NT2/D1 (cell line): ENCODE results near the gene PGP.

Experiments
- DNase-seq: peaks from one replicate; pipeline ENCODE4 v3.0.0-alpha.2; 2011; ENCODE audit warnings: low read depth, low spot score
- H3K27me3 ChIP-seq: 2 replicates; pipeline ENCODE4 v1.6.0; 2011; ENCODE audit warnings: mild to moderate bottlenecking; ENCODE audit not compliant: insufficient read length, insufficient read depth
- H3K36me3 ChIP-seq: 2 replicates; pipeline ENCODE4 v1.6.1; 2011; ENCODE audit warnings: mild to moderate bottlenecking, low read length, mixed read lengths; ENCODE audit not compliant: insufficient read depth, insufficient read length
- H3K4me1 ChIP-seq: 2 replicates; pipeline ENCODE4 v1.5.1; 2011; ENCODE audit not compliant: insufficient read depth, insufficient read length
- H3K4me3 ChIP-seq: 2 replicates; pipeline ENCODE4 v1.5.1; 2011; ENCODE audit warnings: low read depth; ENCODE audit not compliant: insufficient read length
- H3K9ac ChIP-seq: 2 replicates; pipeline ENCODE4 v1.6.0; 2011; ENCODE audit warnings: low read depth; ENCODE audit not compliant: insufficient read length
- H3K9me3 ChIP-seq: 2 replicates; pipeline ENCODE4 v1.5.1; 2011; ENCODE audit warnings: mild to moderate bottlenecking, low read length; ENCODE audit not compliant: insufficient read depth
- SUZ12 ChIP-seq: IDR thresholded peaks from 2 replicates; pipeline ENCODE4 v1.6.1; 2011; ENCODE audit not compliant: insufficient read length, insufficient read depth; ENCODE audit errors: extremely low read depth
- YY1 ChIP-seq: IDR thresholded peaks from 2 replicates; pipeline ENCODE4 v1.6.1; 2011; ENCODE audit not compliant: insufficient read length, insufficient read depth
- ZNF274 ChIP-seq: IDR thresholded peaks from 2 replicates; pipeline ENCODE4 v1.6.1; 2011; ENCODE audit warnings: mild to moderate bottlenecking, low read depth, low read length

PGP gene

DNA sequence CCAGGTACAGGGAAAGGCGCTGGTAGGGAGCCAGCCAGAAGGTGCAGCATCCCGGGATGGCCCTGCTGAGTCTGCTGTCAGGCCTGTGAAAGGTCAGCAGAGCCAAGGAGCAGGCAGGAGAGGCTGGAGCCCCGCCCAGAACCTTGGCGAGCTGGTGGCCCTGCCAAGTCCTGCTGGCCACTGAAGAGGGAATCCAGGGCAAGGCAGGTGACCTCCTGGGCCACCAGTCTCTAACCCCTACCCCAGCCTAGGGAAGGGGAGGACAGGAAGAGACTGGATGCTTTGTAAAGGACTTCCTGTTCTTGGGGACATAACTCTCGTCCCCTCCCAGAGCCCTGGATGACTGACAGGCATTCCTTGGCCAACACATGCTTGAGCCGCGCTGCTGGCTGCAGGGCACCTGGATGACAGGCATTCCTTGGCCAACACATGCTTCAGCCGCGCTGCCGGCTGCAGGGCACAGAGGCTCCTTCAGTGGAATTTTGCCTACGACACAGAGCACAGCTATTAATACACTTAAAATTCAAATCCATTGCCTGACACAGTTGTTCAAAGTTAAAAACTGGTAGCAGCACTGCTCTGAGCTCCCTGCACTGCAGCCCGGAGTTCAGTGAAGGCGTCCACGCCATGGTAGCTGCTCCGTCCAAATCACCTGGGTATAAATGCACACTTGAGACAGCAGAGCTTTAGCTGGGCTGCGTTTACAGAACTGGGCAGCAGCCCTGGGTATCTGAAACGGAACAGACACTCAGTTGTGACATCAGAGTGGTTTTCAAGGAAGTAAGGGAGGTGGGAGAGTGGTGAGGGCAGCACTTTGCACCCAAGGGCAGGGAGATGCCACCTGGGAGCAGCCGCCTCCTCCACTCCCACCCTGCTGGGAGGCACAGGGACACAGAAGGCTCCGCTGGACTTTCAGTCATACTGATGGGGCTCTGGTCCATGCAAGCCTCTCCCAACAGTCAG is 2.0 kb downstream of the PGP start:
- H3K9me3 ChIP-seq = no peaks in the 10 kb centered on the region
- DNase-seq = no peak
- H3K4me1 ChIP-seq = peaks cover 39% of the 10 kb centered on the region
- TF ChIP-seq YY1 = no peak
- no peak for TF ChIP-seq SUZ12
- no peak for TF ChIP-seq ZNF274
- peaks cover 64% of the 10 kb centered on the region for H3K36me3 ChIP-seq
- no peaks in the 10 kb centered on the region for H3K27me3 ChIP-seq
- H3K4me3 ChIP-seq = peak overlapping the region; percentile 100
- peak overlapping the region; percentile 100 for H3K9ac ChIP-seq

DNA sequence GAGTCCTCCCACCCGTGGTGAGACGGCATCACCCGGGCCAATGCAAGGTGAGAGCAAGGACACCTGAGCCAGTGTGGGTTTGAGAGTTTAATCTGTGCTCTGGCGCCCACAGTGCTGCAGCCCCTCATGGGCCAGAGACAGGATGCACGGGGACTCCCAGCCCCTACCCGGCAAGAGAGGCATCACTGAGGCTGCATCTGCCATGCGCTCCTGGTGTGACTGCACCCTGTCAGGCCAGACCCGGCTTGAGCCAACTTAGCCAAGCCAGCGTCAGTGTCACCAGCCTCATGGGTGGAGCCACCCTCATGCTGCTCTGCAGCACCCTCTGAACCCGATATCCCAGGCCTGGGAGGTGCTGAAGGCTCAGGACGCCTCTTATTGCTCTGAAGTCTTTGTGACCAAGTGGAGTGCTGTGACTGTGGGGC is 2.7 kb downstream of the PGP start:
- Histone ChIP-seq H3K9me3 (no peaks in the 10 kb centered on the region), H3K9ac (peak overlapping the region; percentile 33), H3K4me3 (no peak overlapping the region), H3K36me3 (peaks cover 66% of the 10 kb centered on the region), H3K4me1 (peaks cover 34% of the 10 kb centered on the region), H3K27me3 (no peaks in the 10 kb centered on the region)
- no peak for TF ChIP-seq YY1
- TF ChIP-seq ZNF274 = no peak
- TF ChIP-seq SUZ12 = no peak
- no peak for DNase-seq

DNA sequence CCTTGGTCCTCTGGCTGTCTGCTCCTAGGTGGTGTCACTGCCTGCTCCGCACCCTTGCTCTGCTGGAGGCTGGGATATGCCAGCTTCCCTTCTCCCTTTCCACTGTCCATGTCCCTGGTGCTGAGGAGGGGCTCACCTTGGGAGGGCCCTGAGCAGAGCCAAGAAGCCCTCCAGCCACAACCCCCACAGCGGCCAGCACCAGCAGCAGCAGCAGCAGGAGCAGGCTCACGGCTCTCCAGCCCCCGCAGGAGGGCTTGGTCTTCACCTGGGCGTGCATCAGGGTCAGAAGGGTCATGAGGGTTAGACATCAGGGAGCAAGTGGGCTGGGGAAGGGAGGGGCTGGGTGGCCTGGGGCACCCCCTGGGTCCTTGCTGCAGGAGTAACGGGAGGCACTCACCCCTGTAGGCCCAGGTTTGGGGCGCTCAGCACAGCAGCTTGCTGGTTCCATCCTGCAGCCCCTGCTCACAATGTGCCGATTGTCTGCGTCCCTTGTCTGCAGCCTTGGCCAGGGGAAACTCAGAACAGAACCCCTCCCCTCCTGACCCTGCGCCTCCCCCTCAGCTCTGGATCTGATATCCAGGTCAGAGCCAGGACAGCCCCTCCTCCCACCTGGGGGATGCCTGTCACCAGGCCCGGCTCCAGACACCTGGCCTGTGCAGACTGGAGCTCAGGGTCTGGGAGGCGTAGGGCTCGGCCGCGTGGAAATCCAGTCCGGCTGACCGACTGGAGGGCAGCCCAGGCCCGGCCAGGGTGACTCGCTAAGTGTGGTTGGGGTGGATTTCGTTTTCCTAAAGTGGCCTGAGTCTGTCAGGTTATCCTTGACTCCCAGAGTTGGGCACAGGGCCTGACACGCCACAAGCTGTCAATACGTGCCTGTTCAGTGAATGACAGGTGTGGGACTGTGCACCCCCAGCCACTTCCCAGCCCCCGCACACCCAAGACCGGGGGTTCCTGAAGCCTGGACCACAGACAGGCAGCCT is 4.0 kb downstream of the PGP start, which contains the start of gene BRICD5:
BRICD5 (minus strand) TSS at position 478 of the 980 bp plus-strand sequence; CDS start at position 448, 30 bp downstream.
- peaks cover 76% of the 10 kb centered on the region for H3K36me3 ChIP-seq
- H3K9me3 ChIP-seq = no peaks in the 10 kb centered on the region
- peaks cover 36% of the 10 kb centered on the region for H3K4me1 ChIP-seq
- H3K9ac ChIP-seq = peak within 1 kb of the TSS; percentile 51
- no peak for TF ChIP-seq ZNF274
- no peak for TF ChIP-seq SUZ12
- TF ChIP-seq YY1 = no peak
- H3K4me3 ChIP-seq = no peak within 1 kb of the TSS
- no peak for DNase-seq
- H3K27me3 ChIP-seq = no peaks in the 10 kb centered on the region

DNA sequence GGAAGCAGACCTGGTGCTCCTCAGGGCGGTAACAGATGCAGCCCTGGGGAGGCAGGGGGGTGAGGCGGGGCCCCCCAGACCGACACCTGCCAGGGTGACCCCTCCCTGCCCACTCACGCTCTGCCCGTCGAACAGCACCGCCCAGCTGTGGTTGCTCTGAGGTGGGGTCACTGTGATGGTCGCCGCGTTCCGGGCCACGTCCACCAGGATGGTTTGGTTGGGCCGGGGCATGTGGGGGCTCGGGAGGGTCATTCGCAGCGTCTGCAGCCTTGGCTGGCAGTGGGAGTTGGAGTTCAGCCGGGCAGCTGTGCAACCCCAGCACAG is 4.7 kb downstream of the PGP start:
- H3K4me3 ChIP-seq = no peak overlapping the region
- TF ChIP-seq SUZ12 (no peak), ZNF274 (no peak)
- DNase-seq = no peak
- peaks cover 76% of the 10 kb centered on the region for H3K36me3 ChIP-seq
- H3K9me3 ChIP-seq = no peaks in the 10 kb centered on the region
- H3K9ac ChIP-seq = peak overlapping the region; percentile 51
- H3K27me3 ChIP-seq = no peaks in the 10 kb centered on the region
- peaks cover 36% of the 10 kb centered on the region for H3K4me1 ChIP-seq

DNA sequence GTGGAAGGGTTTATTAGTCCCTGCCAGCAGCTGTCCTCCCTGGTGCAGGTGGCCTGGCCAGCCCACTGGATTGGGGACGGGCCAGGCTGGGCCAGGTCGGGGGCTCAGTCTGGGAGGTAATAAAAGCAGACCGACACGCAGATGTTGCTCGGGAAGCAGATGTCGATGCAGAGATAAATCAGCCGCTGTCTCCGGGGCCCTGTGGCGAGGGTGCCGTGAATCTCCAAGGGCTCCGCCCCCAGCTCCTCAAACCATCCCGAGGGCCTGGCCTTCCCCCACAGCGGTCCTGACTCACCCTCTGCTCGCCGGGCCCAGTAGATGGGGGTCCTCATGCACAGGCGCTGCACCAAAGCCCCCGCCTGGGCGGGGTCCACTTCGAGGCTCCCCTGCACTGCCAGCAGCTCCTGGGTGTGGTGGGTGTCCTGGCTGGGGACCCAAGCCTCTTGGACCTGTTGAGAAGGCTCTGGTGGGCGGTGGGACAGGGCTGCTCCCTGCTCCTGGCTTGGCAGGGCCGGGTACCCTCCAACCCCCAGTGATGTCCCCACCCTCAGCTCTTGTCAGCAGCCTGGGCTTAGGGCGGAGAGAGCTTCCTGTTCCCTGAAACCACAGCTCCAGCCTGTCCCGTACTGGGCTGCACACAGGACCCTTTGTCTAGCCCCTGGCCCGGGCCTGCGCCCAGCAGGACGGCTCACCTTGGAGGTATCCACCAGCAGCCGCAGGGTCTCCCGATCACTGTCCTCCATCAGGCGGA is 5.2 kb downstream of the PGP start:
- Histone ChIP-seq H3K4me1 (peaks cover 36% of the 10 kb centered on the region), H3K36me3 (peaks cover 76% of the 10 kb centered on the region), H3K4me3 (no peak overlapping the region), H3K27me3 (no peaks in the 10 kb centered on the region), H3K9ac (peak overlapping the region; percentile 35), H3K9me3 (no peaks in the 10 kb centered on the region)
- no peak for DNase-seq
- no peak for TF ChIP-seq SUZ12
- TF ChIP-seq YY1 = no peak
- TF ChIP-seq ZNF274 = no peak

DNA sequence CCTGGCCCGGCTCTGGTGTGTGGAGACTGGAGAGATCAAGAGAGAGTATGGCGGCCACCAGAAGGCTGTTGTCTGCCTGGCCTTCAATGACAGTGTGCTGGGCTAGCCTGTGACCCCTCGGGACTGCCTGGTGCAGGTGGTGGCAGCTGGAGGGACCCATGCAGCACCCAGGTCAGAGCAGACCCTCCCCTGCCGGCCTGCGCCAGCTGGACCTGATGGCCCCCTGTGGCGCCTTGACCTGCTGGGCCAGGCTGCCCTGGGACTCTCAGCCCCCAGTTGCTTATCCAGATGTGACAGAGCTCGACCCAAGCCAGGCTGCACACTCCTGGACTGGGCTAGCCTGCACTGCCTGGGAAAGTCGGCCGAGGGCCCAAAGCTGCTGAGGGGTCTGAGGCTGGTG is 5.9 kb downstream of the PGP start:
- Histone ChIP-seq H3K9ac (no peak overlapping the region), H3K4me1 (peaks cover 36% of the 10 kb centered on the region), H3K9me3 (no peaks in the 10 kb centered on the region), H3K27me3 (no peaks in the 10 kb centered on the region), H3K36me3 (peaks cover 76% of the 10 kb centered on the region), H3K4me3 (no peak overlapping the region)
- TF ChIP-seq YY1 = no peak
- TF ChIP-seq SUZ12 = no peak
- TF ChIP-seq ZNF274 = no peak
- DNase-seq = no peak
